ENCODE results near the gene DOCK1. TPM values are rescaled to one million over a fixed set of nuclear protein-coding genes. Genes with fewer than 3 reads are reported as not detected.

The DOCK1 gene
- total and polyA plus RNA-seq, 2 donors (not counting 1 experiment from before 2014, with no cell fraction given), result 20.5 to 91.0 TPM

DNA sequence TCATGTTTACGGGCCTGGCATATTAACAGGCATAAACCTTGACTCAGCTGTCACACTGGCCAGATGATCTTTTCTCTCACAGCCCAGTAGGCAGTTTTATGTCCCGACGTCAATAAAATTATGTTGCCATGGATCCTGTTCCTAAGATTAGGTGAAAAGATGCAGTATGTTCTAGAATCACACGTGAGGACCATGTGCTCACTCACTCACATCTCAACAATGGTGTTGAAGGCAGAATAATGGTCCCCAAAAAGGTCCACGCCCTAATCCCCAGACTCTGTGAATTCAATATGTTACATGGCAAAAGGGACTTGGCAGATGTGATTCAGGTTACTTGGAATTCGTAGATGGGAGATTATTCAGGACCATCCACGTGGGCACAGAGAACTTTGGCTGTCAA lies 3.5 kb downstream of the DOCK1 start:
- Histone ChIP-seq H3K9ac (ENCODE audit: insufficient read depth, low read length) (no peak overlapping the region), H3K4me2 (ENCODE audit: extremely low read depth, insufficient read depth, low read length) (no peak overlapping the region), H3K4me1 (ENCODE audit: control insufficient read depth, extremely low read depth, insufficient read depth, low read length) (peaks cover 3% of the 10 kb centered on the region), H3K79me2 (ENCODE audit: control insufficient read depth, insufficient read depth, low read length) (peaks cover 64% of the 10 kb centered on the region), H3K27ac (ENCODE audit: insufficient read depth, low read length) (no peak overlapping the region), H3K4me3 (replicated peaks in 1 of 4; ENCODE audit: control extremely low read depth in 1 of 4, insufficient read depth in 1 of 4, low read depth in 3 of 4, low read length in 4 of 4) (no peak overlapping the region), H3K36me3 (ENCODE audit: control insufficient read depth, insufficient read depth, low read length) (peaks cover 2% of the 10 kb centered on the region), H4K20me1 (ENCODE audit: control insufficient read depth, extremely low read depth, insufficient read depth, low read length) (no peaks in the 10 kb centered on the region), H2AFZ (ENCODE audit: low read length) (no peak overlapping the region), H3K9me3 (ENCODE audit: control insufficient read depth, insufficient read depth, low read depth, low read length) (no peaks in the 10 kb centered on the region), H3K27me3 (ENCODE audit: control insufficient read depth, insufficient read depth, low read length) (no peaks in the 10 kb centered on the region)
- TF ChIP-seq, protein P1, sequence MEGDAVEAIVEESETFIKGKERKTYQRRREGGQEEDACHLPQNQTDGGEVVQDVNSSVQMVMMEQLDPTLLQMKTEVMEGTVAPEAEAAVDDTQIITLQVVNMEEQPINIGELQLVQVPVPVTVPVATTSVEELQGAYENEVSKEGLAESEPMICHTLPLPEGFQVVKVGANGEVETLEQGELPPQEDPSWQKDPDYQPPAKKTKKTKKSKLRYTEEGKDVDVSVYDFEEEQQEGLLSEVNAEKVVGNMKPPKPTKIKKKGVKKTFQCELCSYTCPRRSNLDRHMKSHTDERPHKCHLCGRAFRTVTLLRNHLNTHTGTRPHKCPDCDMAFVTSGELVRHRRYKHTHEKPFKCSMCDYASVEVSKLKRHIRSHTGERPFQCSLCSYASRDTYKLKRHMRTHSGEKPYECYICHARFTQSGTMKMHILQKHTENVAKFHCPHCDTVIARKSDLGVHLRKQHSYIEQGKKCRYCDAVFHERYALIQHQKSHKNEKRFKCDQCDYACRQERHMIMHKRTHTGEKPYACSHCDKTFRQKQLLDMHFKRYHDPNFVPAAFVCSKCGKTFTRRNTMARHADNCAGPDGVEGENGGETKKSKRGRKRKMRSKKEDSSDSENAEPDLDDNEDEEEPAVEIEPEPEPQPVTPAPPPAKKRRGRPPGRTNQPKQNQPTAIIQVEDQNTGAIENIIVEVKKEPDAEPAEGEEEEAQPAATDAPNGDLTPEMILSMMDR (conservative IDR thresholded peaks at IDR 0.05 in 1 of 2, IDR thresholded peaks at IDR 0.05 in 1 of 2; ENCODE audit: low read depth in 1 of 2, low read length in 2 of 2), result no peak
- no peak for TF ChIP-seq EZH2 (IDR thresholded peaks at IDR 0.05; ENCODE audit: low read length, missing control alignments)
- DNase-seq (ENCODE audit: low read depth in 2 of 2), result no peak

DNA sequence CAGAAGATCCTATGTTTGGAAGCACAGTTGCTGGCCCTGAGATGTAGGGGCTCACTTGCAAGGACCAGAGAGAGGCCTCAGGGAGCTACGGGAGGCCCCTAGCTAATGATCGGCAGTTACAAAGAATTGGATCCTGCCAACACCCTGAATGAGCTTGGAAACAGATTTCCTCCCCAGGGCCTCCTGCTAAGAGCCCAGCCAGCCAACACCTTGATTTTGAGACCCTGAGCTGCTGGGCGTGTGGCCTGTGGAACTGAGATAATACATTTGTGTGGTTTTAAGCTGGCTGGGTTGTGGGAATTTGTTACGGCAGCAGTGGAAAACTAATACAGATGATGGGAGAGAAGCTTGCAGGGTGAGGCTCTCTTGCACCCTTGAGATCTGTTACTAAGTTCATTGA lies 3.9 kb downstream of the DOCK1 start:
- DNase-seq (ENCODE audit: low read depth in 2 of 2), result peak in 1 of 2 donors; percentile 45
- H3K9ac ChIP-seq (ENCODE audit: insufficient read depth, low read length), result no peak overlapping the region
- no peak overlapping the region for H2AFZ ChIP-seq (ENCODE audit: low read length)
- H3K36me3 ChIP-seq (ENCODE audit: control insufficient read depth, insufficient read depth, low read length), result peaks cover 2% of the 10 kb centered on the region
- peaks cover 3% of the 10 kb centered on the region for H3K4me1 ChIP-seq (ENCODE audit: control insufficient read depth, extremely low read depth, insufficient read depth, low read length)
- no peaks in the 10 kb centered on the region for H4K20me1 ChIP-seq (ENCODE audit: control insufficient read depth, extremely low read depth, insufficient read depth, low read length)
- no peak for TF ChIP-seq EZH2 (IDR thresholded peaks at IDR 0.05; ENCODE audit: low read length, missing control alignments)
- H3K4me3 ChIP-seq (replicated peaks in 1 of 4; ENCODE audit: control extremely low read depth in 1 of 4, insufficient read depth in 1 of 4, low read depth in 3 of 4, low read length in 4 of 4), result no peak overlapping the region
- H3K79me2 ChIP-seq (ENCODE audit: control insufficient read depth, insufficient read depth, low read length), result peaks cover 67% of the 10 kb centered on the region
- no peaks in the 10 kb centered on the region for H3K27me3 ChIP-seq (ENCODE audit: control insufficient read depth, insufficient read depth, low read length)
- H3K4me2 ChIP-seq (ENCODE audit: extremely low read depth, insufficient read depth, low read length), result no peak overlapping the region
- no peaks in the 10 kb centered on the region for H3K9me3 ChIP-seq (ENCODE audit: control insufficient read depth, insufficient read depth, low read depth, low read length)
- no peak overlapping the region for H3K27ac ChIP-seq (ENCODE audit: insufficient read depth, low read length)

DNA sequence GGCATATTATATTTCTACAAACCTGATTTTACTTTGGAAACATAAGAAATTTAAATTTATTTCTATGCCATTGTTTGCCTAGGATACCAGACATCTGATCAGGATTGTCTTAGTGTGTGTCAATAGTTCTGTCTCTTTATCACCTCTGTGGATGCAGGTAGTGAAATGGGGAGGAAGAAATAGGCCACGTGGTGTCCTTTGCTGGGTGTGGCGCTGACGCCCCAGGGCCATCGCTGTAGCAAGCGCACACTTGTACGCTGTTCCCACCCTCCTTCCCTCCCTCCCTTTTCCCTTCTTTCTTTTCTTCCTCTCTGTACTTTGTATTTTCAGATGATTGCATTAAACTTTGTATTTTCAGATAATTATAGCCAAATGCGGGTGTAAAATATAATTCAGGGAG lies 5.0 kb downstream of the DOCK1 start:
- Histone ChIP-seq H3K4me1 (ENCODE audit: control insufficient read depth, extremely low read depth, insufficient read depth, low read length) (no peaks in the 10 kb centered on the region), H2AFZ (ENCODE audit: low read length) (no peak overlapping the region), H3K36me3 (ENCODE audit: control insufficient read depth, insufficient read depth, low read length) (peaks cover 2% of the 10 kb centered on the region), H3K27ac (ENCODE audit: insufficient read depth, low read length) (no peak overlapping the region), H3K4me2 (ENCODE audit: extremely low read depth, insufficient read depth, low read length) (no peak overlapping the region), H4K20me1 (ENCODE audit: control insufficient read depth, extremely low read depth, insufficient read depth, low read length) (no peaks in the 10 kb centered on the region), H3K4me3 (replicated peaks in 1 of 4; ENCODE audit: control extremely low read depth in 1 of 4, insufficient read depth in 1 of 4, low read depth in 3 of 4, low read length in 4 of 4) (no peak overlapping the region), H3K9ac (ENCODE audit: insufficient read depth, low read length) (no peak overlapping the region), H3K9me3 (ENCODE audit: control insufficient read depth, insufficient read depth, low read depth, low read length) (no peaks in the 10 kb centered on the region), H3K79me2 (ENCODE audit: control insufficient read depth, insufficient read depth, low read length) (peaks cover 76% of the 10 kb centered on the region), H3K27me3 (ENCODE audit: control insufficient read depth, insufficient read depth, low read length) (no peaks in the 10 kb centered on the region)
- TF ChIP-seq EZH2 (IDR thresholded peaks at IDR 0.05; ENCODE audit: low read length, missing control alignments), result no peak
- TF ChIP-seq, protein P1 (conservative IDR thresholded peaks at IDR 0.05 in 1 of 2, IDR thresholded peaks at IDR 0.05 in 1 of 2; ENCODE audit: low read depth in 1 of 2, low read length in 2 of 2), result no peak
- DNase-seq (ENCODE audit: low read depth in 2 of 2), result no peak

All from fibroblast of lung (primary cell).